IPS-NIHi7 (cell line): ENCODE measurements around the gene ASB9.
"Not testable (repeated sequence)": the region's sequence is repeated elsewhere in the genome, so short reads cannot be mapped to it uniquely, and the experiment has no call there.

Experiments
- DNase-seq: peaks from one replicate; pipeline ENCODE4 v3.0.0; 2012; ENCODE audit warnings: mixed read lengths; ENCODE audit errors: extremely low spot score

Gene ASB9

DNA sequence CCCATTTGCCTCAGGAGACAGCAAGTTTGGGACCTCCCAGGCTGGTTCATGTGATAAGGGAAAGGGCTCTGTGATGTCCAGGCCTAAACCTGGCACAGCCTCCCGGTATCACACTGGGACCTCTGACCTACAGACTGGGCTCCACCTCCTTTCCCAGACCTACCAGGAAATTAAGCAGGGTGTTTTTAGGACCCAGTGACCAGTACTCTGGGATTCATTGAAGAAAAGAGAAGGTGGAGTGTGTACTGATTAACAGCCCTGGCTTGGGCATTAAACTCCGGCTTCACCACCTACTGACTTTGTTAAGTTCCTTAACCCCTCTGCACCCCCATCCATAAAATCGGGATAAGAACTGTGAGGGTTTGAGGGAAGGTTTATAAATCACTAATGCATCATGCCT lies 28.6 kb downstream of the ASB9 start:
- peak; percentile 28 for DNase-seq

DNA sequence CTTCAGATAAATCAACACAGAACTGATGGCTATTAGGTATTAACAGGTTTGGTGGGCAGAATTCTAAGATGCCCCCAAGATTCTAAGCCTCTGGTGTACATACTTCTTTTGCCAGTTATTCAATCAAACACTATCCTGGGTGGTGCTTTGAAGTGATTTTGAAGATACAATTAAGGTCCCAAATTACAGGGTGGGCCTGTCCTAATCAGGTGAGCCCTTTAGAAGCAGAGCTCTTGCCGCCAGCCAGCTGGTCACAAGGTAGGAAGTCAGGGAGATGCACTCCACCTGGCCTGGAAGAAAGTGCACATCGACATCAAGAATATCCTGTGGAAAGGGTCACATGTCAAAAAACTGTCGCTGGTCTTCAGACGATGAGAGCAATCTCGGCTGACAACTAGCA lies 29.5 kb downstream of the ASB9 start:
- no peak for DNase-seq

DNA sequence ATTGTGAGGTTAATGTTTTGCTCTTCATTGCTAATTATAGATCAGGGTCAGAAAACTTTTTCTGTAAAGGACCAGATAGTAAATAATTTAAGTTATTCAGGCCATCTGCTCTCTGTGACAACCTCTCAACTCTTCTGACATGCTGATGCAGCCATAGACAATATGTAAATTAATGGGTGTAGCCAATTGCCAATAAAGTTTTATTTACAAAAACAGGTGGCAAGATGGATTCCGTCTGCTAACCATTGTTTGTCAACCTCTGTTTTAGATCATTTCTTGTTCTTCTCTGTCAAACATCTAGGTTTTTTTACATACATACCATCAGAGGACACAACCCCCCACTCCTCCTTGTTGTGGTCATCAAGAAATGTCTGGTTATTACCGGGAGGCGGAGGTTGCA lies 33.7 kb downstream of the ASB9 start:
- no peak for DNase-seq

DNA sequence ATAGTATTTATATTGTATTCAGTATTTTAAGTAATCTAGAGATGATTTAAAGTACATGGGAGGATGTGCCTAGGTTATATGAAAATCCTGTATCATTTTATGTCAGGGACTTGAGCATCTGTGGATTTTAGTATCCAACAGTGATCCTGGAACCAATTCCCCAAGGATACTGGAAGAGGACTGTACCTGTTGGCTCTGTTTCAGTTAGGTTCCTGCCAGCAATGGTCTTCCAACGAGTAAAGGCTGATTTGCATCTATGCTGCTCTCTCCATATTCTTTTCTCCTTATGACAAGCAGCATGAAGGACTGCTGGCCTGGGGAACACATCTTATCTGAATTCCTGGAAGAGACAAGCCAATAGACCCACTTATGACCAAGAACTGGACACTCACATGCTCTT lies 34.9 kb downstream of the ASB9 start:
- no peak for DNase-seq

DNA sequence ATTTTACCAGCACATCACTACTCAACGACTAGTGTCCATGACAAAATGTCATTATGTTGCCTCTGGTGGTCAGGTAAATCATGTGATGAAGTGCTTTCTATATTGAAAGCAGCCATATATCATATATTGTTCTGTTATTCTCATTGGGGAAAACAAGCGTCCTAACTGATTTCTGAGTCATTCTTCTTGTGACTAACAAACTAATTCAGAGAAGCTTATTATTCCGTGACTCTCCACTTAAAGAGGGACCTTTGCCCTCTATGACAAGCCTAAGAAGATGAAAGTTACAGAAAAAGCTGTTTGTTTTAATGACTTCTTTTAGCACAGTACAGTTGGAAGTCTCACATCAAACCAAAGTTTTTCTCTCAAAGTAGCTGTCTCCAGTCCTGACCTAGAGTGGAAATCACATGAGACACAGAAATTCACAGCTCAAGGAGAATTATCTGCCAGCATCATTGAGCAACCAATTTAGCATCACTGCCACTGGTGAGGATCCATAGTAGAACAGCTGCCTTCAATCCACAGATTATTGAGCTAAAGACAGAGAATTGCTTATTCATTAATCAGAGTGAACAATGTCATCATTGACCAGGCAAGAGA lies 36.4 kb downstream of the ASB9 start:
- no peak for DNase-seq

DNA sequence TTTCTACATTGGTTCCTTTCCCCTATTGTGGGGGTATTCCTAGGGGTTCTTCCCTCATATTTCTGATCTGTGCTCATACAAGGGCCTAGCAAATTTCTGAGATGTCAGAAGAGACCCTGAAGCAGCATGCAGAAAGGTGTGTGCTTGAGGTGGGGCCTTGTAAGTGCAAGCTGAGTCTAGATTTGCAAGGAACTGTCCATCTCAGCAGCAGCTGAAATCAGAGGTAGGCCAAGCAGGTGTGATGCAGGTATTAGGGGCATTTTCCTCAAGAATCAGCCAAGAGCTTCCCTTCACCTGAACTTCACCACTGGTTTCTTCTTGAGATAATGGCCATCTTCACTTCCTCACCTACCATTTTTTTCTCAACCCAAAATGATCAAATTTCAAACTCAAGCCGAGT lies 45.1 kb downstream of the ASB9 start:
- no peak for DNase-seq

DNA sequence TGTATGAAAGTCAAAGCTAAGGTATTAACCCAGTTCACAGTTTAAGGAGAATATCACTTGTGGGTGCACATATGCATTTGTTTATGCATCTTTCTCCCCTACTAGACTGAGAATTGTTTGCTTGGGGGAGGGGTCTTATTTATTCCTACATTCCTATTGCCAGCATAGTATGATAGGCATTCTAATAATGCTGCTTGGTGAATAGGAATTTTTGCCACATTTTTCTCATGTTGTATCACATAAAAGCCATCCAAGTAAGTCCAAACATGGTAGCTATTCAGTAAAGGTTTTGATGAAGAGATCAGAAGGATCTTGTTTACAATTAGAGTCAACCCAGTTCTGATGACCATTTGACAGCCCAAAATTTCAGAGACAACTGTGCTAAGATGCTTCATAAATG lies 48.6 kb downstream of the ASB9 start:
- no peak for DNase-seq

DNA sequence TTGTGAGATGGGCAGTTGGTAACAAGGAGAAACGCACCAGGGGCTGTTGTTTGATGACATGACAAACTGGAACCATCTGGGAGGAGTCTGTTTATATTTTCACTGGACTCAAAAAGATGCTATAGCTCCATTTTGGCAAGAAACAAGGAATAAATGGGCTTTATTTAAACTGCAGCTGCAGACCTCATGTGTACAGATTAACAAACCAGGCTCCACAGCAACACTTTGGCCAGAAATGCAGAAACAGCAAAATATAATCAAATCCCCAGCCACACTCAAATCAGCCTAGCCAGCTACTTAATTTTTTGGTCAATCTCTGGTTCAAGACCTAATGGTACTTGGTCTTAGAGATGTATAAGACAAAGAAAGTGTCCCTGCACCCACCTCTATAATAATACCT lies 52.7 kb downstream of the ASB9 start:
- DNase-seq: no peak

DNA sequence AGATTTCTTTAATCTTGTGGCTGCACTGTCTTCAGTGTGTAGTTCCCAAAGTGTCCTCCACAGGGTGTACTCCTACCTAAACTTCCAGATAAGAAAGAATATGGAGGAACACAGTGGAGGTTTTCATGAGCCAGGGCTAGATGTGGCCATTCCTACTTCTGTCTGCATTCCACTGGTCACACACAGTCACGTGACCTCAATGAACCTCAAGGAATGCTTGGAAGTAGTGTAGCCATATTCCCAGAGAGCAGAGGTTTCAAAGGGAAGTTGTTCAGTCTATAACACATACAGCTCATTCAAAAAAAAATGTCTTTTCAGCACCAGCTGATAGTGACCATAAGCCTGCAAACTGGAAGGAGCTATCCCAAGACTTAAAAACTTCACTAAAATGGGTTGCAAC lies 53.6 kb downstream of the ASB9 start:
- DNase-seq: no peak

DNA sequence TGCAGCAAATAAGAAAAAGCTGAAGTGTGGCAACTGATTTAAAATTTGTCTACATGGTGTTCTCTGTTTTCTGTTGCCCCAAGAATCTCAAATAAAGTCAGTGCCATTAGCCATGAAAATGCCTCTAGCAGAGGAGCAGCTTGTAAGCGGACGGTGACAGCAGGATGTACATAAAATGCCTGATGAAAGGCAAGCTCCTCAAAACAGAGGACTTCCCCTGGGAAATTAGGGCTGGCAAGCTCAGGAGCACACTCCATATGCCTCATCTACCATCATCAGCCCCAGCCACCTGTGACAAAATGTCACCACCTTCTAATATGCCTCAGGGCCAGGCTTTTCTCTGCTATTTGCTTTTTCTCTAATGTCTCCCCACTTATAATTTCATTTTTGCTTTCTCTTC lies 54.5 kb downstream of the ASB9 start:
- no peak for DNase-seq

DNA sequence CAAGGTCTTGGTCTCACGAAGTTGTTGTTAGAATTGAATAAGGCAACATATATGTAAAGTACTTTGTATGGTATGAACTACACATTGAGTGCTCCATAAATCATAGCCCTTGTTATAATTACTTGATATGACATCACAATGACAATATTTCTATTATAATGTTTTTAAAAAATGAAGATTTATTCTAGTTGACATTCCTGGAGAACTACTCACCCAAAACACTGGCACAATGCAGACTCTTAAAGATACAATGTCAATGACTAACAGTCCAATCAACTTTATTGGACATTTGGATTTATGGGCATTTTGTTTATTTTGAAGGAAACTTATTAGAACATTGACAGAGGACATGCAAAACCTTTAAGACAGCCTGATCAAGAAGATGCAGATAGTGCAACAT lies 55.3 kb downstream of the ASB9 start:
- no peak for DNase-seq

DNA sequence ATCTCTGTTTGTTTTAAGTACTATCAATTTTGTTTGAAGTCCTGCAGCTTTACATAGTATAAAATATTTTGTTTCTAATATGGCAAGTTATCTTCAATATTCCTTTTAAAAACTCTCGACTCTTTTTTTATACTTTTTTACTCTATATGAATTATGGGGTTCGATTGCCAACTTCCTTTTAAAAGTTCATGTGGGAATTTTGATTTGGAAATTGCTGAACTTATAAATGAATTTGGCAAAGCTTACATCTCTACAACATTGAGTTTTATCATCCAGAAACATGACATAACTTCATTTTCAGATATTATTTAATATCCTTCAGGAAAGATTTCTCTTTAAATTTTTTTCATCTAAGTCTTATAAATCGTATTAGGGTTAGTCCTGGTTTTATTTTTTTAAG lies 60.8 kb downstream of the ASB9 start:
- DNase-seq: no peak

DNA sequence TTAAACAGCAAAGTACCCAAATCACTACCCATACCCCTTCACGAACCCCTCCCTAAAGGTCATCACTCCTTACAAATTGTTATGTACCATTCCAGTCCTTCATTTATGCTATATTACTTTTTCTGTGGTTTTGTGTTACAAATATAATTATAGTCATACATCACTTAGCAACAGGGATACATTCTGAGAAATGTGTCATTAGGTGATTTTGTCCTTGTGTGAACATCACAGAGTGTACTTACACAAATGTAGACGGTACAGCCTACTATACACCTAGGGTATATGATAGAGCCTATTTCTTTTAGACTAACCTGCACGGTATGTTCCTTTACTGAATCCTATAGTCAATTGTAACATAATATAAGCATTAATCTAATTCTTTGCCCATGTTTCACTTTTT lies 61.9 kb downstream of the ASB9 start:
- no peak for DNase-seq

DNA sequence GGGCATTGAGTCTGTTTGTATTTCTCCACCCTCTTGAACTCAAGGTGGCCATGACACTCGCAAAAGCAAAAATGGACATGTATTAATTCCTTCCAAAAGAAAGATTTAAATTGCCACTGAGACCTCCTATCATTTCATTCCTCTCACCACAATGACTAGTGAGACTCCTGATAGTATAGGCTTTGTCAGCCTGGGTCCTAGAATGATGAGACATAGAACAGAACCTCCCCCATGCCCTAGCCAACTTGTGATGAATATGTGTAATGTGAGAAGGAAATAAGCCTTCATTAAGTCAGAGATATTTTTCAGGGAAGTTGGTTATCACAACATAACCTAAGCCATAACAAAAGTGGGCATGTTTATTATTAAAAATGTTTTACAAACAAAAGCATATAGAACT lies 62.5 kb downstream of the ASB9 start:
- no peak for DNase-seq

DNA sequence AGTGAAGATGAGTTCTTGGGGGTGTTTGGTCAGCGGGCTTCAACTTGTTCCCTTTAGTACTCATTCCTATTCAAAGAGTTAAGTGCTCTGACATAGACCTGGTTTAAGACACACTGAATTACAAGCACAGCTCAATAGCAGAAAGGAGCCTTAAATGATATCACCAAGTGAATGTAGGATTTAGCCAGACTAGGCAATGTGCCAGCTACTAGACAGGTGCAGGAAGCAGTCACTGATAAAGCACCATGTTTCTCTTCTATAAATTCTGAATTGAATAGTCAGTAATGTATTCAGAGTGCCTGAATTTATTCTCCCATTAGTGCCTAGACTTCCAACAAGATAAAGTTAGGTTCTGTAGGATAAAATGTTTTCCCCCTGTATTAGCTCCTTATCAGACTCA lies 63.6 kb downstream of the ASB9 start:
- DNase-seq: no peak

DNA sequence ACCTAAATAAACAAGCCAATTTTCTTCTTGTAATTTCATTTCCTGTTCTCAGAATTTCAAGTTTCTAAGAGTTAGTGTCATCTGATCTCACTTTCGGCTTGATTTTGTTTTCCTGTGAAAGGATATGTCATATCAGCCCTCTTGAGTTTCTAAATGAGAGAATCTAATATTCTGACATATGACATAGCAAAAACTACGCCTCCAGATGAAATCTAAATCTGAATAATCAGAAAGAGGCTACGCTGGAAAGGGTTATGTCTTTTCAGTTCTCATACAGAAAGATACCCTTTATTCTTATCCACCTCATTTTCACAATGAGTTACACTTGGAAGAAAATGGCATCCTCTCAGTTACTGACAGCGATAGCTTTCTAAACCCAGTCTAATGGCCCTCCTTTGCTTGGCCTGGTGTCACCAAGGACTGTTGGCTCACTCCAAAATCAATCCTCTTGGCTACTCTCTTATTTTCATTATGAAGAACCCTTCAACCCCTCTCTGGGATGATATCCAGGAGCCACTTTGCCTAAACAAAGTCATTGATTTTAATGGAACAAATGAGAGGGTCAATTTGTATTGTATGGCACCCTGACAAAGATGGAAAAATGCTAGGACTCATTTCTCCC lies 65.6 kb downstream of the ASB9 start:
- DNase-seq: no peak

DNA sequence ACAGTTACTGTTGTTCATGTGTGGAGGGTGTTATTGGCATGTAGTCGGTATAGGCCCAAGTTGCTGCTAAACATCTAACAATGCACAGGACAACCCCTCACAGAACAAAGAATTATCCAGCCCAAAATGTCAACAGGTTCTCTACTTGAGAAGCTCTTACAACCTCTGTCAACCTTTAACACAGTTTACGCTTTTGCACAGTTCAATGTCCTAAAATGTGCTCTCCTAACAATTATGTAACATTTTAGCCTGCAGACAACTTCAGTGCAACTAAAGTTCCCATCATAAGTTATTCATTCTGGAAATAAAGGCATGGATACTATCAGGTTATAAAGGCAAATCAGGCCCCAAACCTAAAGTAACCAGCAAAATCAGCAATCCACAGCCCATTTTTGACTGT lies 66.2 kb downstream of the ASB9 start:
- DNase-seq: no peak

DNA sequence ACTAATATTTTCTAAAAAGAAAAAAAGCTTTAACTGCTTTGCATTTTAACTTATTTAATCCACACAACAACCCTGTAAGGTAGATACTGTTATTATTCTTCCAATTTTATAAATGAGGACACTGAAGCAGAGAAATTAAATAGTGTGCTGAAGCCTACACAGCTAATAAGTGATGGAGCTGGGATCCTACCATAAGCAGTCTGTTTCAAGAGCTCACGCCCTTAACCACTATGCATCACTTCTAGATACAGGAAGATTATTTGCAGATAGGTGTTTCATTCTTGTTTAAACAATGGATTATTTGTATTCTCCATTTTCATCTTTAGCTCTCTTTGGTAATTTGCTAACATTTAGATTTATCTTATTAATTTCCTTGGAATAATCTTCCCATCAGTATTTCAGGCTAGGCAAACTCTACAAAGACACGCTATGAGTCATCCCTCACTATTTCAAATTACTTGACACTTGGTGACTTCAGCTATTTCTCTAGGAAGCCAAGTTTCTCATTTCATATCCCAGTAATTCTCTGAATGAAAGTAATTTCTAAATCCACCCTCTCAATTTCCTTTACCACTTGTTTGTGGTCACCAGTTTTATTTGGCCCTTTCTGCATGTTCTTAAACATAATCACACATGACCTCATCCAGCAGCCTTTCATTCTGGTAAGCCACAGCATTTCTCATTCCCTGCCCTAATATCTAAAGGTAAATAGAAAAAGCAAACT lies 67.3 kb downstream of the ASB9 start:
- no peak for DNase-seq

DNA sequence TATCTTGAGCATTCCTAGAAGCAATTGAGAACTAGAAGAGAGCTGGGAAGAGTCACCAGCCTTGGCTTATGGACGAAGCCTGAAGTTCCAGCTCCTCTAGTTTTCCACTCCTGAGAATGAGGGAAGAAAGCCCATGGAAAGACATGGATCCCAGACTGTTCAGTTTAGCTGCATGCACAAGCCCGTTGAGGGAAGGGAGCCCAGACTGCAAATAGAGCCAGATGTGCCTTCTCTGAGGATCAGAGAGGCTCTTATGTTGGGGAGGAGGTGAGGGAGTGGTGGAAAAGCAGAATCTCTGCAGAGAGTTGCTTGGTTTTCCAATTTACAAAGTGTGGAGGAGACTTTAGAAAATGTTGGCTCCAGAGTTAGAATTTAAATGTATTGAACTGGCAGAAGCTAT lies 69.0 kb downstream of the ASB9 start:
- no peak for DNase-seq

DNA sequence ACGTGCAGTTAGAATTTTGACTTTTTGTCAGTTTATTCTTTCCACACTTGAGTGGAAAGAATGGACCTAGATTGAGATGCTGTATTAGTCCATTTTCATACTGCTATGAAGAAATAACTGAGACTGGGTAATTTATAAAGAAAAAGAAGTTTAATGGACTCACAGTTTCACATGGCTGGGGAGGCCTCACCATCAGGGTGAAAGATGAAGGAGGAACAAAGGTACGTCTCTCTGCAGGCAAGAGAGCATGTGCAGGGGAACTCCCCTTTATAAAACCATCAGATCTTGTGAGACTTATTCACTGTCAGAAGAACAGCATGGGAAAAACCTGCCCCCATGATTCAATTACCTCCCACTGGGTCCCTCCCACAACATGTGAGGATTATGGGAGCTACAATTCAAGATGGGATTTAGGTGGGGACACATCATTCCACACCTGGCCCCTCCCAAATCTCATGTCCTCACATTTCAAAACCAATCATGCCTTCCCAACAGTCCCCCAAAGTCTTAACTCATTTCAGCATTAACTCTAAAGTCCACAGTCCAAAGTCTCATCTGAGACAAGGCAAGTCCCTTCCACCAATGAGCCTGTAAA lies 71.2 kb downstream of the ASB9 start:
- DNase-seq: not testable (repeated sequence)

DNA sequence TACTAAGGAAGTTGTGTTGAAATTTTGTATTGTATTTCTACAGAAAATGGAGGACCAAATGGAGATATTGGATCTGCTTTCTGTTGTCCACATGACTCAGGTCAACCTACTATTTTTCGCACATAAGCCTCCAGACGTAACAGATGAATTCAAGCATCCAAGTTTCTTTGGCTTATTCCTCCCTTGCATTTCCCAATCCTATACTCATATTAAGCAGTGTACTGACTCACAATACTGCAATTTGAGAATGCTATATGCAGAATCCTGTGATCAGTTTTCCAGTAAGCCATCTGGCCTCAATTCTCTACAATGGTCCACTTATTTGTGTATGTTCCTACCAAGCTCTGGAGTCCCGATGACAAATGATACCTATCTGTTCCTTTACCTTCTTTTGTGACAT lies 75.7 kb downstream of the ASB9 start:
- DNase-seq: no peak
